ENCODE measurements around the gene SPRED2.
A peak's percentile ranks its signal among the peaks of the same experiment; 100 is the strongest.

The SPRED2 gene

DNA sequence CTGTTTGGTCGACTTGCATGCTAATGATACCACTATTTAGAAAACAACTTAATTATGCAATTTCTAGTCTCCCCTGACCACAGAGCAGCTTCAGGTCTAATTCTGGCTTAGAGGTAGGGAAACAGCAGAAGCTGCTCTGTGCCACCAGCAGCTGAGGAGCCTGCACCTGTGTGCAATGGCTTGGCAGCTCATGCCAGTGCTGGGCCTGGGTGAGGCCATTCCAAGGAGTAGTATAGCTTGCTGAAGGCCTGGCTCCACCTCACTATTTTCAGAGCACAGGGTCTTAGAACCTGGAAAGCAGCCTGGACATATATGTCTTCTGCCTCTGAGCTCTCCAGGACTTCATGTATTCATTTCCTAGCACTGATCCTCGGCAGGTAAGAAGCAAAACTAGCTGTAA is 62.8 kb downstream of the SPRED2 start:
- FAIRE-seq (no peak), DNase-seq (ENCODE audit: insufficient read length) (no peak)
- TF ChIP-seq POLR2AphosphoS5 (IDR thresholded peaks at IDR 0.05; ENCODE audit: low read depth, low read length) (no peak), POLR2A (IDR thresholded peaks at IDR 0.05; ENCODE audit: low read depth, low read length) (no peak), TAF1 (IDR thresholded peaks at IDR 0.05; ENCODE audit: borderline replicate concordance, low read depth, low read length) (no peak)

DNA sequence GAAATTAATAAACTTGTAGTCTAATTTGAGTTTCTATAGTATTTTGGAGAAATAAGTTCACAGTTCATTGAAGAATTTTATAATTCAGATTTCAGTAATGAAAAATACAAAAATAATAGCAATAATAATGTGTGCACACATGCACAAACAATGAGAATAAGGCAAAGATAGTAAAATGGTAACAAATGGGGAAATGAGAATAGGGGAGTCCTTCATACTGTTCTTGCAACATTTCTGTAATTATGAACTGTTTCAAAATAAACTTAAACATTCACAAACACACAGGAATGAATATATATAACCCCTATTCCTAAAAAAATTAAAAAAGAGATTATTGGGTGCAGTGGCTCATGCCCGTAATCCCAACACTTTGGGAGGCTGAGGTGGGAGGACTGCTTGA is 63.9 kb downstream of the SPRED2 start:
- TF ChIP-seq TAF1 (IDR thresholded peaks at IDR 0.05; ENCODE audit: borderline replicate concordance, low read depth, low read length) (no peak), POLR2AphosphoS5 (IDR thresholded peaks at IDR 0.05; ENCODE audit: low read depth, low read length) (no peak), POLR2A (IDR thresholded peaks at IDR 0.05; ENCODE audit: low read depth, low read length) (no peak)
- DNase-seq (ENCODE audit: insufficient read length) (no peak), FAIRE-seq (no peak)

GRCh38 chr2:65367524-65367923 is 64.9 kb downstream of the SPRED2 start:
- FAIRE-seq = no peak
- DNase-seq (ENCODE audit: insufficient read length) = no peak
- no peak for TF ChIP-seq POLR2A (IDR thresholded peaks at IDR 0.05; ENCODE audit: low read depth, low read length)
- no peak for TF ChIP-seq TAF1 (IDR thresholded peaks at IDR 0.05; ENCODE audit: borderline replicate concordance, low read depth, low read length)
- TF ChIP-seq POLR2AphosphoS5 (IDR thresholded peaks at IDR 0.05; ENCODE audit: low read depth, low read length) = no peak

DNA sequence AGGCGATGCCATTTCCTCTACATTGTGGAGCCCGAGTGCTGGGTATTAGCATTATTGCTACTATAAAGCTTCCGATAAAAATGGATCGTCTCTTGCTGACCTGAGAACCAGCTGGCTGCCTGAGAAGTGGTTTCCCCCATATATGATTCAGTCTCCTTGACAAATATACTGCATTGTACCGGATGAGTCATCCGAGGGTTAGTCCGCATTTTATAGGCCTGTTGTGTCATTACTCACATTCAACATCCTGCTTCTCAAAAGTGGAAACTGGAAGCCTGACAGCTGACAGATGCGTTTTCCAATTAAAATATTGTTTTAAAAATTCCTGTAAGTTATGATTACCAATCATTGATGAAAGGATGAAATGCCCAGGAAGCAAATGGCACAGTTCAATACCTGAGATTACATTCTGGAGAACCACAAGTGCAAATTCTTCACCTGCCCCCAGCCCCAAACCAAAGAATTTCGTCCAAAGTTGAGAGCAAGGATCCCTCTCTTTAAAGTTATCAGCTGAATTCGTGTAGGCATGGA is 65.7 kb downstream of the SPRED2 start:
- DNase-seq (ENCODE audit: insufficient read length) = no peak
- TF ChIP-seq TAF1 (IDR thresholded peaks at IDR 0.05; ENCODE audit: borderline replicate concordance, low read depth, low read length) = no peak
- no peak for TF ChIP-seq POLR2A (IDR thresholded peaks at IDR 0.05; ENCODE audit: low read depth, low read length)
- no peak for TF ChIP-seq POLR2AphosphoS5 (IDR thresholded peaks at IDR 0.05; ENCODE audit: low read depth, low read length)
- peak; percentile 75 for FAIRE-seq

DNA sequence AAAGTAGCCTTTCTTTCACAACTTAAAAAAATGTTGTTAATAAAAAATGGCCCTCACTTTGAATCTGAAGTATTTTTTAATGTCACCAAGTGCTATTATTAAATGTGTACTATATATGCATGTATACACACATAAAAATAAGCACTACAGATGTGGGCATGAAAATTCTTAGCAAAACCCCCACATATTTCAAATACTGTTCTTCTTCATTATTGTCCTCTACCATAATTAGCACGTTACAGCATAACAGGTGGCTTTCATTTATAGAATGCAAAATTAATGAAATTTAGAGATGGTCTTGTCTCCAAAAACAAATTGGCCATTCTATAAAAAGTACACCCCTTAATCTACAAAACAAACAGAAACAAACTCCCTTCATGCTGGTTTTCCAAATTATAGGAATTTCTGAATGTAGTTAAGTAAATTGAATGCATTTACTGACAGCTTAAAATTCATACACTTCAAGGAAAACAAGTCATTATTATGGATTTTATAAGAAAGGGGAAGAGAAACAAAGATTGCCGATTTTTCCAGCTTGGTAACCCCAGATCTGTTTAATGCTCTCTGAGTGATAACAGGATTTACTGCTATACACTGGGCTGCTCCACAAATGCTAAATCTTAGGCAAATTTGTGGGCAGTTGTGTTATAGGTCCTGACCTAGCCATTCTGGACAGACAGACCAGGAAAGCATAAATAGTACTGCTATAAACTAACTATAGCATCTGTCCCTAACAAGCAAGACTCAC is 67.2 kb downstream of the SPRED2 start:
- no peak for DNase-seq (ENCODE audit: insufficient read length)
- no peak for FAIRE-seq
- TF ChIP-seq TAF1 (IDR thresholded peaks at IDR 0.05; ENCODE audit: borderline replicate concordance, low read depth, low read length) (no peak), POLR2A (IDR thresholded peaks at IDR 0.05; ENCODE audit: low read depth, low read length) (no peak), POLR2AphosphoS5 (IDR thresholded peaks at IDR 0.05; ENCODE audit: low read depth, low read length) (no peak)

GRCh38 chr2:65363879-65364666 is 68.3 kb downstream of the SPRED2 start:
- FAIRE-seq (no peak), DNase-seq (ENCODE audit: insufficient read length) (no peak)
- TF ChIP-seq POLR2AphosphoS5 (IDR thresholded peaks at IDR 0.05; ENCODE audit: low read depth, low read length) = no peak
- TF ChIP-seq TAF1 (IDR thresholded peaks at IDR 0.05; ENCODE audit: borderline replicate concordance, low read depth, low read length) = no peak
- TF ChIP-seq POLR2A (IDR thresholded peaks at IDR 0.05; ENCODE audit: low read depth, low read length) = no peak

GRCh38 chr2:65361623-65362022 is 70.8 kb downstream of the SPRED2 start:
- no peak for FAIRE-seq
- TF ChIP-seq TAF1 (IDR thresholded peaks at IDR 0.05; ENCODE audit: borderline replicate concordance, low read depth, low read length) = no peak
- no peak for DNase-seq (ENCODE audit: insufficient read length)

- FAIRE-seq (peak; percentile 70), DNase-seq (ENCODE audit: insufficient read length) (no peak)
- TF ChIP-seq POLR2A (IDR thresholded peaks at IDR 0.05; ENCODE audit: low read depth, low read length) = no peak
Observed at GRCh38 chr2:65360441-65360840, 72.0 kb downstream of the SPRED2 start.

GRCh38 chr2:65358678-65359400 is 73.6 kb downstream of the SPRED2 start:
- FAIRE-seq = no peak
- no peak for TF ChIP-seq POLR2A (IDR thresholded peaks at IDR 0.05; ENCODE audit: low read depth, low read length)
- TF ChIP-seq POLR2AphosphoS5 (IDR thresholded peaks at IDR 0.05; ENCODE audit: low read depth, low read length) = no peak
- TF ChIP-seq TAF1 (IDR thresholded peaks at IDR 0.05; ENCODE audit: borderline replicate concordance, low read depth, low read length) = no peak
- DNase-seq (ENCODE audit: insufficient read length) = no peak

GRCh38 chr2:65357959-65358294 is 74.5 kb downstream of the SPRED2 start:
- TF ChIP-seq POLR2A (IDR thresholded peaks at IDR 0.05; ENCODE audit: low read depth, low read length) = no peak
- no peak for TF ChIP-seq POLR2AphosphoS5 (IDR thresholded peaks at IDR 0.05; ENCODE audit: low read depth, low read length)
- no peak for TF ChIP-seq TAF1 (IDR thresholded peaks at IDR 0.05; ENCODE audit: borderline replicate concordance, low read depth, low read length)
- DNase-seq (ENCODE audit: insufficient read length) = no peak
- peak; percentile 83 for FAIRE-seq

- no peak for TF ChIP-seq TAF1 (IDR thresholded peaks at IDR 0.05; ENCODE audit: borderline replicate concordance, low read depth, low read length)
- TF ChIP-seq POLR2AphosphoS5 (IDR thresholded peaks at IDR 0.05; ENCODE audit: low read depth, low read length) = no peak
- TF ChIP-seq POLR2A (IDR thresholded peaks at IDR 0.05; ENCODE audit: low read depth, low read length) = no peak
- DNase-seq (ENCODE audit: insufficient read length) (no peak), FAIRE-seq (peak; percentile 17)
Observed at GRCh38 chr2:65357095-65357958, 75.1 kb downstream of the SPRED2 start.
